Stimulated activated CD8-positive, alpha-beta memory T cell treated with anti-CD3 and anti-CD28 coated beads, Interleukin-7, amount 100 ng/mL, for 48 hours (primary cell): ENCODE results near the gene NR3C1.

Source experiments
- DNase-seq, 2 donors: peaks; one replicate each; pipeline ENCODE4 v3.0.0-alpha.2; 2020; ENCODE audit warnings: low read depth in 1 of 2; ENCODE audit errors: extremely low read depth in 1 of 2

Gene NR3C1

GRCh38 chr5:143315214-143315613 is 88.3 kb downstream of the NR3C1 start:
- DNase-seq, result no peak

GRCh38 chr5:143314659-143315058 is 88.8 kb downstream of the NR3C1 start:
- DNase-seq, result no peak

GRCh38 chr5:143314099-143314498 is 89.4 kb downstream of the NR3C1 start:
- no peak for DNase-seq

- no peak for DNase-seq
These were observed 90.1 kb downstream of the NR3C1 start for GRCh38 chr5:143313298-143313852.

GRCh38 chr5:143312822-143313221 is 90.7 kb downstream of the NR3C1 start:
- no peak for DNase-seq

GRCh38 chr5:143311955-143312354 is 91.5 kb downstream of the NR3C1 start:
- DNase-seq, result no peak

GRCh38 chr5:143311428-143311827 is 92.1 kb downstream of the NR3C1 start:
- DNase-seq, result no peak

- no peak for DNase-seq
These were observed 93.6 kb downstream of the NR3C1 start for GRCh38 chr5:143309661-143310431.

- no peak for DNase-seq
These were observed 94.8 kb downstream of the NR3C1 start for GRCh38 chr5:143308731-143309130.

- DNase-seq, result no peak
These were observed 97.4 kb downstream of the NR3C1 start for GRCh38 chr5:143306040-143306439.

GRCh38 chr5:143304836-143305475 is 98.5 kb downstream of the NR3C1 start:
- DNase-seq, result no peak

- DNase-seq, result no peak
These were observed 101.0 kb downstream of the NR3C1 start for GRCh38 chr5:143302341-143303045.

- no peak for DNase-seq
These were observed 105.7 kb downstream of the NR3C1 start for GRCh38 chr5:143297756-143298155.

GRCh38 chr5:143290125-143290524 is 113.4 kb downstream of the NR3C1 start:
- no peak for DNase-seq

GRCh38 chr5:143284521-143284920 is 119.0 kb downstream of the NR3C1 start:
- DNase-seq, result no peak

- DNase-seq, result no peak
These were observed 119.5 kb downstream of the NR3C1 start for GRCh38 chr5:143284002-143284401.

- DNase-seq, result no peak
These were observed 122.3 kb downstream of the NR3C1 start for GRCh38 chr5:143281226-143281625.

- no peak for DNase-seq
These were observed 123.8 kb downstream of the NR3C1 start for GRCh38 chr5:143279698-143280097.

- no peak for DNase-seq
These were observed 126.0 kb downstream of the NR3C1 start for GRCh38 chr5:143277536-143277935.

- DNase-seq, result no peak
These were observed 127.7 kb downstream of the NR3C1 start for GRCh38 chr5:143275512-143276363.

- no peak for DNase-seq
These were observed 128.5 kb downstream of the NR3C1 start for GRCh38 chr5:143274952-143275351.
